Adrenal gland (tissue), 5 donors: ENCODE measurements around the gene GDF2.

Experiments used
- CTCF ChIP-seq, 6 experiments: fragments of 450-650 bp in 4 of 6; fragments of 200-600 bp in 2 of 6; sonication (generic) in 1 of 6; IDR thresholded peaks; 1 replicate in 5 of 6; 2 replicates in 1 of 6; pipeline versions ENCODE4 v1.5.1 to v1.8.0; 2016 to 2021; ENCODE audit warnings: antibody characterized with exemption in 6 of 6, mild to moderate bottlenecking in 2 of 6, moderate library complexity in 1 of 6
- POLR2A ChIP-seq, 2 donors: fragments of 450-650 bp; IDR thresholded peaks; one replicate each; pipeline ENCODE4 v1.6.1; 2017; ENCODE audit warnings: antibody characterized with exemption in 2 of 2, mild to moderate bottlenecking in 2 of 2, moderate library complexity in 1 of 2
- donor health status: DM: no; HTN: no; CAD: no.

DNA sequence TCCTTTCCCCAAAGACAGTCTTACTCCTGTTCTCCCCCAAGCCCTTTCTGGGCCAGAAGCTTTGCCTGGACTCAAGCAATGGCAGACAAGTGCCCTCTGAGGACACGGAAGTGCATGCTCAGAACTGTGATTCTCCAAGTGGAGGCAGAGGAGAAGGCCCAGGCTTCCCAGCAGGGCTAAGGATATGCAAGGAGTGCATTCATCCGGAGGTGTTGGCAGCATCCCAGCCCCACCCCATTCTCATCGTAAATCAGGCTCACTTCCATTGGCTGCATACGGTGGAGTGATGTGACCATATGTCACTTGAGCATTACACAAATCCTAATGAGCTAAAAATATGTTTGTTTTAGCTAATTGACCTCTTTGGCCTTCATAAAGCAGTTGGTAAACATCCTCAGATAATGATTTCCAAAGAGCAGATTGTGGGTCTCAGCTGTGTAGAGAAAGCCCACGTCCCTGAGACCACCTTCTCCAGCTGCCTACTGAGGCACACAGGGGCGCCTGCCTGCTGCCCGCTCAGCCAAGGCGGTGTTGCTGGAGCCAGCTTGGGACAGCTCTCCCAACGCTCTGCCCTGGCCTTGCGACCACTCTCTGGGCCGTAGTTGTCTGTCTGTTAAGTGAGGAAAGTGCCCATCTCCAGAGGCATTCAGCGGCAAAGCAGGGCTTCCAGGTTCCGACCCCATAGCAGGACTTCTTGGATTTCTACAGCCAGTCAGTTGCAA is 24.5 kb downstream of the GDF2 start:
- TF ChIP-seq CTCF (IDR thresholded peaks at IDR 0.05) = no peak
- TF ChIP-seq POLR2A (IDR thresholded peaks at IDR 0.05) = no peak
